ENCODE measurements around the gene KRT26.

Gene KRT26

GRCh38 chr17:40718930-40719329 lies 53.1 kb downstream of the KRT26 start:
- DNase-seq (ENCODE audit: low read depth in 1 of 2, low spot score in 1 of 2) = no peak
- H3K27me3 ChIP-seq (ENCODE audit: insufficient read depth, poor library complexity, severe bottlenecking) = peaks cover 1% of the 10 kb centered on the region
- TF ChIP-seq POLR2AphosphoS5 (IDR thresholded peaks at IDR 0.05; ENCODE audit: low read depth) (no peak), GABPA (IDR thresholded peaks at IDR 0.05; ENCODE audit: low read depth) (no peak), CTCF (IDR thresholded peaks at IDR 0.05; ENCODE audit: insufficient read depth, low read length) (no peak), SPI1 (IDR thresholded peaks at IDR 0.05; ENCODE audit: borderline replicate concordance, low read depth) (no peak), REST (IDR thresholded peaks at IDR 0.05; ENCODE audit: insufficient replicate concordance, low read depth) (no peak)
- H3K27ac ChIP-seq (replicated peaks) = no peak overlapping the region
- H3K4me3 ChIP-seq (replicated peaks; ENCODE audit: insufficient read depth, low read length) = no peak overlapping the region

GRCh38 chr17:40717776-40718175 lies 54.2 kb downstream of the KRT26 start:
- Histone ChIP-seq H3K4me3 (replicated peaks; ENCODE audit: insufficient read depth, low read length) (no peak overlapping the region), H3K27ac (replicated peaks) (no peak overlapping the region), H3K27me3 (ENCODE audit: insufficient read depth, poor library complexity, severe bottlenecking) (peaks cover 7% of the 10 kb centered on the region)
- no peak for TF ChIP-seq CTCF (IDR thresholded peaks at IDR 0.05; ENCODE audit: insufficient read depth, low read length)
- TF ChIP-seq REST (IDR thresholded peaks at IDR 0.05; ENCODE audit: insufficient replicate concordance, low read depth) = no peak
- TF ChIP-seq POLR2AphosphoS5 (IDR thresholded peaks at IDR 0.05; ENCODE audit: low read depth) = no peak
- TF ChIP-seq SPI1 (IDR thresholded peaks at IDR 0.05; ENCODE audit: borderline replicate concordance, low read depth) = no peak
- TF ChIP-seq GABPA (IDR thresholded peaks at IDR 0.05; ENCODE audit: low read depth) = no peak
- DNase-seq (ENCODE audit: low read depth in 1 of 2, low spot score in 1 of 2) = no peak

Measured in HL-60 (cell line).